Measurements from ENCODE around the gene ATXN10. TPM values are rescaled to one million over a fixed set of nuclear protein-coding genes. Genes with fewer than 3 reads are reported as not detected.

Gene ATXN10
- total and polyA plus RNA-seq, 7 experiments from 2014 or later: 64.2 to 105 (median 76.1) TPM

DNA sequence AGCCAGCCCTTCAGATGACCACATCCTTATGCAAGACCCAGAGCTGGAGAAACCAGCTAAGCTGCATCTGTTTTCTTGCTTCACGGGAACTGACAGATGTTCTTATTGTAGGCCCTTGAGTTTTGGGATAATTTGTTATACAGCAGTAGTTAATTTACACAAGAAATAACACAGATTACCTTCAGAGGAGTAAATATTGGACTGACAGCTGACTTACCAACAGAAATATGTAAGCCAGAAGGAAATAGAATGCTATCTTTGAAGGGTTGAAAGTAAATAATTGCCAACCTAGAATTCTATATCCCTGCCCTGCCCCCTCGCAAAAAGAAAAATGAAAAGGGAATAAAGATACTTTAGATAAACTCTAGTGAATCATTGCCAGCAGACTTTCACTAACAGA is 181.2 kb downstream of the ATXN10 start:
- ATAC-seq (no peak), DNase-seq (no peak)
- H3K27ac Mint-ChIP-seq: no peak overlapping the region
- no peaks in the 10 kb centered on the region for H3K4me1 Mint-ChIP-seq
- no peak overlapping the region for H3K4me3 ChIP-seq (ENCODE audit: low read length)
- peaks cover 0 to 48% (median 0%) of the 10 kb centered on the region in 3 experiments for H3K36me3 ChIP-seq (ENCODE audit: control insufficient read depth in 2 of 3, insufficient read depth in 3 of 3, low read length in 3 of 3)
- no peak overlapping the region for H3K4me3 Mint-ChIP-seq
- H3K27me3 ChIP-seq (ENCODE audit: control insufficient read depth in 2 of 2, insufficient read depth in 2 of 2, low read length in 2 of 2): no peaks in the 10 kb centered on the region
- no peak overlapping the region for H3K27ac ChIP-seq (ENCODE audit: low read depth, low read length)
- no peaks in the 10 kb centered on the region for H3K27me3 Mint-ChIP-seq
- POLR2A ChIA-PET: no interaction called here
- CTCF ChIA-PET: interaction anchor here (1.7 kb wide), 1 partner anchor 11 kb away, joined by 8 read pairs; no protein-coding TSS in a partner anchor
- peaks cover 33 to 88% (median 74%) of the 10 kb centered on the region in 5 donors for H3K36me3 Mint-ChIP-seq
- peaks cover 14 to 49% (median 28%) of the 10 kb centered on the region in 11 donors for H3K9me3 Mint-ChIP-seq
- peaks cover 0 to 14% (median 0%) of the 10 kb centered on the region in 3 experiments for H3K9me3 ChIP-seq (ENCODE audit: control insufficient read depth in 2 of 3, low read length in 3 of 3)
- no peaks in the 10 kb centered on the region for H3K4me1 ChIP-seq (ENCODE audit: control insufficient read depth in 2 of 2, insufficient read depth in 2 of 2, low read length in 2 of 2)
- intact Hi-C loops (cut with micrococcal nuclease): no loop called here

DNA sequence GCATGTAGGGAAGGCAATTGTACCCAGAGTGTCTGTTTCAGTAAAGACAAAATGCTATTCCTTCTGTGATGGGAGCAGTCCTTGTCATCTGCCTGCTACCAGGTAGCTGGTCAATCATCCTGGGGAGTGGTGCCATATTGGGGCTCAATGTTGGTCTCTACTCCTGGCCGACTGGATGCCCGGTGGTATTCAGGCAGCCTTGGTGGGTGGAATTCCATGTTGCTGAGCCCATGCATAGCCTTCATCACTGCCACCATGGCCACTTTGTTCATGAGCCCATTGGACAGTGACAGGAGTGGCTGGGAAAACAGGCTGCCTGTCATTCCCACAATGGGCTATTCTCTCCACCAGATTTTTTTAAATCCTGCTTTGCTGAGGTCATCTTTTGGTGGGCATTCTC is 184.3 kb downstream of the ATXN10 start:
- Mint-ChIP-seq H3K27ac (no peak overlapping the region), H3K36me3 (peaks cover 10 to 78% (median 55%) of the 10 kb centered on the region in 5 donors), H3K27me3 (no peaks in the 10 kb centered on the region), H3K9me3 (peaks cover 0 to 23% (median 14%) of the 10 kb centered on the region in 11 donors), H3K4me3 (no peak overlapping the region), H3K4me1 (no peaks in the 10 kb centered on the region)
- ATAC-seq (no peak), DNase-seq (no peak)
- Histone ChIP-seq H3K27ac (ENCODE audit: low read depth, low read length) (no peak overlapping the region), H3K27me3 (ENCODE audit: control insufficient read depth in 2 of 2, insufficient read depth in 2 of 2, low read length in 2 of 2) (no peaks in the 10 kb centered on the region), H3K4me1 (ENCODE audit: control insufficient read depth in 2 of 2, insufficient read depth in 2 of 2, low read length in 2 of 2) (no peaks in the 10 kb centered on the region), H3K4me3 (ENCODE audit: low read length) (no peak overlapping the region), H3K9me3 (ENCODE audit: control insufficient read depth in 2 of 3, low read length in 3 of 3) (peaks cover 0 to 14% (median 0%) of the 10 kb centered on the region in 3 experiments), H3K36me3 (ENCODE audit: control insufficient read depth in 2 of 3, insufficient read depth in 3 of 3, low read length in 3 of 3) (peaks cover 0 to 26% (median 0%) of the 10 kb centered on the region in 3 experiments)
- intact Hi-C loops (cut with micrococcal nuclease): no loop called here
- ChIA-PET POLR2A (no interaction called here), CTCF (no interaction called here)

DNA sequence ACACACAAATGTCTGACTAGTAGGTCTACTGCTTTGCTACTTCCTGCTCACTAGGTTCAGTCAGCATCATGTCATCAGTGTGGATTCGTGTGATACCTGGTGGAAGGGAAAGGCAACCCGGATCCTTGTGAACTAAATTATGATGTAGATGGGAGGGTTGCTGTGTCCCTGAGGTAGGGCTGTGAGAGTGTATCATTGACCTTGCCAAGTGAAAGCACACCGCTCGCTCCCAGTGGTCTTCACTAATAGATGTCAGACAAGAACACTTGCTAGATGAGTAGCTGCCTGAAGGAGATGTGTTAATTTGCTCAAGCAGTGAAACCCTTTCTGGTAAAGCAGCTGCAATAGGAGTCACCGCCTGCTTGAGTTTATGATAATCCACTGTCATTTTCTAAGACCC is 185.9 kb downstream of the ATXN10 start:
- no peak overlapping the region for H3K27ac ChIP-seq (ENCODE audit: low read depth, low read length)

DNA sequence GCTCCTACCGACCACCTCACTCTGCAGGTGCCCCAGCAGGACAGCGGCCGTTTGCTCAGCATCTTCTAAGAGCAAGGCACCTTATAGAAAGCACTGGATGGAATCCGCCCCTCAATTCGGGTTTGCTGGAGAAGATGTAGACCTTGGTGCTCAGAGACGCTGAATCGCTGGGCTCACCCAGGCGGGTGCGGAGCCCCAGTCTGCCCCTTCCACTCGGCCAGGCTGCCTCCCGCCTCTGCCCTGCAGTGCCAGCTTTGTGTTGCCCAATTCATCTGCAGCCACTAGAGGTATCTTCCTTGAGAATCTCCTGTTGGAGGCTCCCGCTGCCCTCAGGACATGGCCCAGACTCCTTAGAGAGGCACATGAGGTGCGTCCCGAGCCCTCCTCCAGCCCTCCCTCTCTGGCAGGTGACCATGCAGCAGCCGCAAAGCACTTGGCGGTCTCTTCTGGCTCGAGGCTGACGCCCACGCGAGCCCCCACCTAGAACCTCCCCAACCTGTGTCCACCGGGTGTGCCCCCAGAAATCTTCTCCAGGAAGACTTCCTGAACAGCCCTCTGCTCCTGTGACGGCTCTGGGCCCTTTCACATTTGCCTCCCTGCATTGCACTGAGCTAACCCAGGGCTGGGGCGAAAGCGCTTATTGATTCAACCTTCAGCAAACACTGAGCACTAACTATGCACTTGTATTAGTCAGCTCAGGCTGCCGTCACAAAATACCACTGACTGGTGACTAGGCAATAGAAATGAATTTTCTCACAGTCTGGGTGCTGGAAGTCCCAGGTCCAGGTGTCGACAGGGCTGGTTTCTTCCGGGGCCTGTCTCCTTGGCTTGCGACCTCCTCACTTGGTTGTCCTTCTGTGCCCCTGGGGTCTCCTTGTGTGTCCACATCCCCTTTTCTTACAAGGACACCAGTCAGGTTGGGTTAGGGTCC is 187.9 kb downstream of the ATXN10 start:
- ChIA-PET CTCF (no interaction called here), POLR2A (no interaction called here)
- Histone ChIP-seq H3K4me3 (ENCODE audit: low read length) (no peak overlapping the region), H3K27ac (ENCODE audit: low read depth, low read length) (no peak overlapping the region), H3K9me3 (ENCODE audit: control insufficient read depth in 2 of 3, low read length in 3 of 3) (no peaks in the 10 kb centered on the region), H3K27me3 (ENCODE audit: control insufficient read depth in 2 of 2, insufficient read depth in 2 of 2, low read length in 2 of 2) (no peaks in the 10 kb centered on the region), H3K4me1 (ENCODE audit: control insufficient read depth in 2 of 2, insufficient read depth in 2 of 2, low read length in 2 of 2) (no peaks in the 10 kb centered on the region), H3K36me3 (ENCODE audit: control insufficient read depth in 2 of 3, insufficient read depth in 3 of 3, low read length in 3 of 3) (peaks cover 0 to 7% (median 0%) of the 10 kb centered on the region in 3 experiments)
- intact Hi-C loops (cut with micrococcal nuclease): no loop called here
- Mint-ChIP-seq H3K36me3 (peaks cover 0 to 52% (median 31%) of the 10 kb centered on the region in 5 donors), H3K27me3 (peaks cover 7 to 19% (median 10%) of the 10 kb centered on the region in 5 donors), H3K4me1 (peaks cover 1 to 10% (median 6%) of the 10 kb centered on the region in 7 donors), H3K4me3 (no peak overlapping the region), H3K9me3 (peaks cover 0 to 16% (median 6%) of the 10 kb centered on the region in 11 donors), H3K27ac (no peak overlapping the region)
- ATAC-seq: no peak
- no peak for DNase-seq

More for the DNA sequence above, 185.9 kb downstream of the ATXN10 start:
- H3K36me3 Mint-ChIP-seq: peaks cover 0 to 68% (median 39%) of the 10 kb centered on the region in 5 donors
- Histone ChIP-seq H3K4me3 (ENCODE audit: low read length) (no peak overlapping the region), H3K9me3 (ENCODE audit: control insufficient read depth in 2 of 3, low read length in 3 of 3) (peaks cover 0 to 6% (median 0%) of the 10 kb centered on the region in 3 experiments), H3K36me3 (ENCODE audit: control insufficient read depth in 2 of 3, insufficient read depth in 3 of 3, low read length in 3 of 3) (peaks cover 0 to 11% (median 0%) of the 10 kb centered on the region in 3 experiments), H3K27me3 (ENCODE audit: control insufficient read depth in 2 of 2, insufficient read depth in 2 of 2, low read length in 2 of 2) (no peaks in the 10 kb centered on the region), H3K4me1 (ENCODE audit: control insufficient read depth in 2 of 2, insufficient read depth in 2 of 2, low read length in 2 of 2) (no peaks in the 10 kb centered on the region)
- DNase-seq: no peak
- peaks cover 0 to 19% (median 7%) of the 10 kb centered on the region in 11 donors for H3K9me3 Mint-ChIP-seq
- H3K27me3 Mint-ChIP-seq: peaks cover 0 to 6% (median under 1%) of the 10 kb centered on the region in 5 donors
- no peak overlapping the region for H3K4me3 Mint-ChIP-seq
- no peak overlapping the region for H3K27ac Mint-ChIP-seq
- intact Hi-C loops (cut with micrococcal nuclease): no loop called here
- POLR2A ChIA-PET: no interaction called here
- no peak for ATAC-seq
- CTCF ChIA-PET: no interaction called here
- H3K4me1 Mint-ChIP-seq: no peaks in the 10 kb centered on the region

DNA sequence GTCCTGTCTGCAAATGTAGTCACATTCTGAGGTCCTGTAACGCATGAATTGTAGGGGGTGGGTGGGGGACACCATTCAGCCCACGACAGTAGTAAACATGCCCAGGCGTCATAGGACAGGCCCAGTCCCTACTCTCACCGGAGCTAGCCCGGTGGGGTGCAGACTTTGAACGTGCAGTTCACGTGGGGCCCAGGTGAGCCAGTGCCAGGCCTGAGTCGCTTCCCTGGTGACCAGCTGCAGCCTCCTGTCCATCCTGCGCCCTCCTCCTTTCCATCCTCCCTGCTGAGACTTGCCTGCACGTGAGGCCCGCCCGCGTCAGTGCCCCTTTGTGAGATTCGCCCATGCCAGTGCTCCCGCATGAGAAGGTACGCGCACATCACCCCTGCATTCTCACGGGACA is 188.6 kb downstream of the ATXN10 start:
- Histone ChIP-seq H3K4me1 (ENCODE audit: control insufficient read depth in 2 of 2, insufficient read depth in 2 of 2, low read length in 2 of 2) (no peaks in the 10 kb centered on the region), H3K36me3 (ENCODE audit: control insufficient read depth in 2 of 3, insufficient read depth in 3 of 3, low read length in 3 of 3) (peaks cover 0 to 7% (median 0%) of the 10 kb centered on the region in 3 experiments), H3K9me3 (ENCODE audit: control insufficient read depth in 2 of 3, low read length in 3 of 3) (no peaks in the 10 kb centered on the region), H3K27ac (ENCODE audit: low read depth, low read length) (no peak overlapping the region), H3K27me3 (ENCODE audit: control insufficient read depth in 2 of 2, insufficient read depth in 2 of 2, low read length in 2 of 2) (no peaks in the 10 kb centered on the region), H3K4me3 (ENCODE audit: low read length) (no peak overlapping the region)
- CTCF ChIA-PET: no interaction called here
- intact Hi-C loops (cut with micrococcal nuclease): no loop called here
- Mint-ChIP-seq H3K27me3 (peaks cover 14 to 26% (median 17%) of the 10 kb centered on the region in 5 donors), H3K4me1 (peaks cover 2 to 17% (median 8%) of the 10 kb centered on the region in 7 donors), H3K9me3 (peaks cover 0 to 16% (median 6%) of the 10 kb centered on the region in 11 donors), H3K27ac (no peak overlapping the region), H3K36me3 (peaks cover 3 to 45% (median 24%) of the 10 kb centered on the region in 5 donors), H3K4me3 (no peak overlapping the region)
- POLR2A ChIA-PET: no interaction called here
- no peak for DNase-seq
- no peak for ATAC-seq

DNA sequence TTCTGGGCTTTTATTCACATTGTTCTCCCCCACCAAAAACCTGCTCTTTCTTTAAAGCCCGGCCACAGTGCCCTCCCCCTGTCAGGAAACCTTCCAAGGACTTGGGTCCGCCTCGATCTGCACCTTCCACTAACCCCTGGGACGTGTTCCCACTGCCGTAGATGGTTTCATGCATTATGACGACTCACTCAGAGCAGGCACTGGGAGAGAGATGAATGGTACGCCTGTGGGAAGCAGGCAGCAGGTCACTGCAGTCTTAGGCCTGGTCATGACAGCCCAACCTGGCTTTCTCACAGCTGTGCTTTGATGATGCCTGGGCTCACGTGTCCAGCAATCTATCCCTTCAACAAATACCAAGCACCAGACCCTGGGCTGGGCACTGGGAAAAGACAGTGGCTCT is 189.6 kb downstream of the ATXN10 start:
- intact Hi-C loops (cut with micrococcal nuclease): no loop called here

More for the DNA sequence above, 189.6 kb downstream of the ATXN10 start:
- Histone ChIP-seq H3K27me3 (ENCODE audit: control insufficient read depth in 2 of 2, insufficient read depth in 2 of 2, low read length in 2 of 2) (no peaks in the 10 kb centered on the region), H3K4me1 (ENCODE audit: control insufficient read depth in 2 of 2, insufficient read depth in 2 of 2, low read length in 2 of 2) (no peaks in the 10 kb centered on the region), H3K27ac (ENCODE audit: low read depth, low read length) (no peak overlapping the region), H3K9me3 (ENCODE audit: control insufficient read depth in 2 of 3, low read length in 3 of 3) (no peaks in the 10 kb centered on the region), H3K4me3 (ENCODE audit: low read length) (no peak overlapping the region), H3K36me3 (ENCODE audit: control insufficient read depth in 2 of 3, insufficient read depth in 3 of 3, low read length in 3 of 3) (peaks cover 0 to 2% (median 0%) of the 10 kb centered on the region in 3 experiments)
- H3K9me3 Mint-ChIP-seq: peaks cover 0 to 16% (median 6%) of the 10 kb centered on the region in 11 donors
- ATAC-seq: no peak
- no peak overlapping the region for H3K27ac Mint-ChIP-seq
- no peak overlapping the region for H3K4me3 Mint-ChIP-seq
- peaks cover 2 to 35% (median 15%) of the 10 kb centered on the region in 5 donors for H3K36me3 Mint-ChIP-seq
- DNase-seq: no peak
- ChIA-PET CTCF (no interaction called here), POLR2A (no interaction called here)
- peaks cover 15 to 36% (median 24%) of the 10 kb centered on the region in 5 donors for H3K27me3 Mint-ChIP-seq
- H3K4me1 Mint-ChIP-seq: peaks cover 2 to 17% (median 8%) of the 10 kb centered on the region in 7 donors

Data from naive thymus-derived CD4-positive, alpha-beta T cell (primary cell).